ENCODE results near the gene PLEK.

DNA sequence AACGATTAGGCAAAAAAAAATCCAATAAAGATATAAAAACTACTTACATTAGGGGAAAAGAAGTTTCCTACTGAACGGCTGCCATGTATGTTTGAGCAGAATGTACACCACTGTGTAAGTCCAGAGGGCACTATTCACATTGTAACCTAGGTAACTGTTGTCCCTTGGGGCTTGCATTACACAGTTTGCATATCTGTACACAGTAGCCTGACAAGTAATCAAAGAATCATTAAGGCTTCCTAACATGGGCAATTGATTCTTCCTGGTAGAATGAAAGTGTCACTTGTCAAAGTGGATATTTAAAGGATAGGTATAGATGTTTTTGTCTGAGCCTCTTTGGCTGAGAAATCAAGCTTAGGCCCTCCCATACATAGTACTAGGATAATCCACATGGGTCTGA is 39.1 kb downstream of the PLEK start:
- TF ChIP-seq POLR2AphosphoS5 (IDR thresholded peaks at IDR 0.05; ENCODE audit: low read depth, low read length) (no peak), TCF7L2 (IDR thresholded peaks at IDR 0.05; ENCODE audit: low read depth, low read length) (no peak)
- TF ChIP-seq, protein P1, sequence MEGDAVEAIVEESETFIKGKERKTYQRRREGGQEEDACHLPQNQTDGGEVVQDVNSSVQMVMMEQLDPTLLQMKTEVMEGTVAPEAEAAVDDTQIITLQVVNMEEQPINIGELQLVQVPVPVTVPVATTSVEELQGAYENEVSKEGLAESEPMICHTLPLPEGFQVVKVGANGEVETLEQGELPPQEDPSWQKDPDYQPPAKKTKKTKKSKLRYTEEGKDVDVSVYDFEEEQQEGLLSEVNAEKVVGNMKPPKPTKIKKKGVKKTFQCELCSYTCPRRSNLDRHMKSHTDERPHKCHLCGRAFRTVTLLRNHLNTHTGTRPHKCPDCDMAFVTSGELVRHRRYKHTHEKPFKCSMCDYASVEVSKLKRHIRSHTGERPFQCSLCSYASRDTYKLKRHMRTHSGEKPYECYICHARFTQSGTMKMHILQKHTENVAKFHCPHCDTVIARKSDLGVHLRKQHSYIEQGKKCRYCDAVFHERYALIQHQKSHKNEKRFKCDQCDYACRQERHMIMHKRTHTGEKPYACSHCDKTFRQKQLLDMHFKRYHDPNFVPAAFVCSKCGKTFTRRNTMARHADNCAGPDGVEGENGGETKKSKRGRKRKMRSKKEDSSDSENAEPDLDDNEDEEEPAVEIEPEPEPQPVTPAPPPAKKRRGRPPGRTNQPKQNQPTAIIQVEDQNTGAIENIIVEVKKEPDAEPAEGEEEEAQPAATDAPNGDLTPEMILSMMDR (IDR thresholded peaks at IDR 0.05), result no peak
